Natural killer cell (primary cell): ENCODE data around the gene TRIM66. TPM values are rescaled to one million over a fixed set of nuclear protein-coding genes. Genes with fewer than 3 reads are reported as not detected.

ENCODE experiments used
- ATAC-seq, 3 donors: fragments of 150-1000 bp in 2 of 3; fragments of 200-7000 bp in 1 of 3; cut with Tn5 transposase; 1 replicate in 1 of 3; 2 replicates in 2 of 3; pipeline ENCODE4 v1.10.0; 2021; ENCODE audit warnings: mild to moderate bottlenecking in 2 of 3, moderate library complexity in 2 of 3
- DNase-seq, 2 donors: peaks; one replicate each; pipeline versions ENCODE4 v3.0.0 to v3.0.0-alpha.2; 2013 to 2021; ENCODE audit warnings: mixed read lengths in 1 of 2
- H3K27ac ChIP-seq: one replicate; pipeline ENCODE4 v1.5.1; 2013; ENCODE audit warnings: mild to moderate bottlenecking, low read length
- H3K27me3 ChIP-seq: one replicate; pipeline ENCODE4 v1.6.1; 2013; ENCODE audit warnings: low read length; ENCODE audit not compliant: control insufficient read depth, insufficient read depth
- H3K36me3 ChIP-seq: one replicate; pipeline ENCODE4 v1.6.1; 2013; ENCODE audit warnings: low read length; ENCODE audit not compliant: control insufficient read depth, insufficient read depth
- H3K4me1 ChIP-seq: one replicate; pipeline ENCODE4 v1.6.1; 2013; ENCODE audit warnings: low read length; ENCODE audit not compliant: control insufficient read depth, insufficient read depth
- H3K4me3 ChIP-seq: one replicate; pipeline ENCODE4 v1.5.1; 2013; ENCODE audit warnings: low read length
- H3K9me3 ChIP-seq: one replicate; pipeline ENCODE4 v1.6.1; 2013; ENCODE audit warnings: low read length; ENCODE audit not compliant: control insufficient read depth, insufficient read depth
- H3K27ac Mint-ChIP-seq, 2 donors: one replicate each; pipeline ENCODE4 v1.8.0; 2022; ENCODE audit warnings: mild to moderate bottlenecking in 2 of 2, mixed read lengths in 2 of 2, moderate library complexity in 1 of 2
- H3K27me3 Mint-ChIP-seq, 2 donors: one replicate each; pipeline ENCODE4 v1.8.0; 2022; ENCODE audit warnings: low read depth in 2 of 2, mixed read lengths in 2 of 2
- H3K36me3 Mint-ChIP-seq: one replicate; pipeline ENCODE4 v1.8.0; 2022; ENCODE audit warnings: mixed read lengths
- H3K4me1 Mint-ChIP-seq, 2 donors: one replicate each; pipeline ENCODE4 v1.8.0; 2022; ENCODE audit warnings: mixed read lengths in 2 of 2
- H3K4me3 Mint-ChIP-seq: one replicate; pipeline ENCODE4 v1.8.0; 2022; ENCODE audit warnings: mild to moderate bottlenecking, moderate library complexity, mixed read lengths
- H3K9me3 Mint-ChIP-seq, 2 donors: one replicate each; pipeline ENCODE4 v1.8.0; 2022; ENCODE audit warnings: mixed read lengths in 2 of 2
- CTCF ChIP-seq: fragments of 200-600 bp; IDR thresholded peaks from one replicate; pipeline ENCODE4 v1.8.0; 2022; ENCODE audit warnings: antibody characterized with exemption
- WGBS: methylation state at CpG from one replicate; pipeline ENCODE4 v1.1.7; 2013; ENCODE audit warnings: missing lambda C conversion rate; ENCODE audit not compliant: insufficient coverage; 5-methylcytosine and 5-hydroxymethylcytosine counted together
- intact Hi-C: fragments of 100-400 bp; cut with micrococcal nuclease; formaldehyde crosslinking; loops from one replicate; pipeline ENCODE4 v1.14.2; 2022
- total RNA-seq, 4 donors: library from RNA; stranded (reverse); fragments of 120-200 nt in 1 of 4; gene quantifications; one replicate each; pipeline versions ENCODE4 v1.2.3 to v1.2.4, GENCODE V29; 2013 to 2022

TRIM66 gene
- total RNA-seq, 3 donors from 2014 or later (not counting 1 experiment from before 2014, with no cell fraction given) = 13.7 to 24.4 (median 14.3) TPM

- no peaks in the 10 kb centered on the region for H3K27me3 ChIP-seq
- Mint-ChIP-seq H3K27me3 (no peaks in the 10 kb centered on the region), H3K9me3 (no peaks in the 10 kb centered on the region), H3K4me3 (no peak overlapping the region), H3K27ac (no peak overlapping the region), H3K4me1 (peaks cover 16 to 17% of the 10 kb centered on the region in 2 donors), H3K36me3 (no peaks in the 10 kb centered on the region)
- no peak overlapping the region for H3K27ac ChIP-seq
- ATAC-seq (no peak), DNase-seq (no peak)
- no peak overlapping the region for H3K4me3 ChIP-seq
- intact Hi-C loops = no loop called here
- no peak for TF ChIP-seq CTCF
- 96% methylated on average over 7 of the region's 7 CpGs for WGBS
- H3K36me3 ChIP-seq = no peaks in the 10 kb centered on the region
- H3K4me1 ChIP-seq = peaks cover 2% of the 10 kb centered on the region
- no peaks in the 10 kb centered on the region for H3K9me3 ChIP-seq
These were observed 11.1 kb upstream of the TRIM66 start for GRCh38 chr11:8693555-8693954.

DNA sequence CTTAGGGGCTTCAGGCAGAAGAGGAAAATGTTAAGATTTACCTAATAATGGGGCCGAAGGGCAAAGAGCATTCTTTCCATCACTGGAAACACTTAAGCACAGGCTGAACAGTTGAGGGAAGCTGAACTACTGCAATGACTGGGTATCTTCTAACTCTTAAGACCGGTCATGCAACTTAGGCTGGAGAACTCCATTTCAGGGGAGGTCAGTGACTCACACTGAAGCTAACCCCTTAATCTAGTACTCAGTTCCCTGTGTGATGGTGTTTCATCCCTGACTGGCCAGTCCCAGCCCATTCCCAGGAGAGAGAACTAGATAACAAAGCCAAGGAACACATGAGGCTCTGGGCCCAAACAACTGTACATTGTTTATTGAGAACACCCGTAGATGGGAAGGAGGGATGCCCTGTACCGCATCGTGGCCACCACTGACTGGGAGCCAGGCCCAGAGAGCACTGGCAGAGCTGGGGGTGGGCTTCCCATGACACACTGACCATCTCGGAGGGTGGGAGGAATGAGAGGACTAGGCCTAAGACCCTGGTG is 10.6 kb upstream of the TRIM66 start:
- no peak overlapping the region for H3K4me3 Mint-ChIP-seq
- no peaks in the 10 kb centered on the region for H3K27me3 ChIP-seq
- no peak overlapping the region for H3K4me3 ChIP-seq
- peaks cover 6% of the 10 kb centered on the region for H3K4me1 ChIP-seq
- no peaks in the 10 kb centered on the region for H3K36me3 Mint-ChIP-seq
- DNase-seq (no peak), ATAC-seq (no peak)
- H3K27ac Mint-ChIP-seq = no peak overlapping the region
- peaks cover 21 to 22% of the 10 kb centered on the region in 2 donors for H3K4me1 Mint-ChIP-seq
- H3K27ac ChIP-seq = no peak overlapping the region
- H3K36me3 ChIP-seq = no peaks in the 10 kb centered on the region
- H3K27me3 Mint-ChIP-seq = no peaks in the 10 kb centered on the region
- no peaks in the 10 kb centered on the region for H3K9me3 ChIP-seq
- TF ChIP-seq CTCF = no peak
- 95% methylated on average over 6 of the region's 6 CpGs for WGBS
- H3K9me3 Mint-ChIP-seq = no peaks in the 10 kb centered on the region
- intact Hi-C loops = no loop called here

- H3K36me3 Mint-ChIP-seq = no peaks in the 10 kb centered on the region
- Histone ChIP-seq H3K27ac (no peak overlapping the region), H3K27me3 (no peaks in the 10 kb centered on the region), H3K4me3 (no peak overlapping the region), H3K4me1 (peaks cover 11% of the 10 kb centered on the region), H3K36me3 (no peaks in the 10 kb centered on the region), H3K9me3 (no peaks in the 10 kb centered on the region)
- no peak overlapping the region for H3K4me3 Mint-ChIP-seq
- H3K4me1 Mint-ChIP-seq = peaks cover 26 to 27% of the 10 kb centered on the region in 2 donors
- 82% methylated on average over 2 of the region's 3 CpGs for WGBS
- no peak for TF ChIP-seq CTCF
- ATAC-seq (no peak), DNase-seq (no peak)
- intact Hi-C loops = no loop called here
- no peaks in the 10 kb centered on the region for H3K27me3 Mint-ChIP-seq
- H3K27ac Mint-ChIP-seq = no peak overlapping the region
- H3K9me3 Mint-ChIP-seq = no peaks in the 10 kb centered on the region
These were observed 10.0 kb upstream of the TRIM66 start for GRCh38 chr11:8692417-8692816.

DNA sequence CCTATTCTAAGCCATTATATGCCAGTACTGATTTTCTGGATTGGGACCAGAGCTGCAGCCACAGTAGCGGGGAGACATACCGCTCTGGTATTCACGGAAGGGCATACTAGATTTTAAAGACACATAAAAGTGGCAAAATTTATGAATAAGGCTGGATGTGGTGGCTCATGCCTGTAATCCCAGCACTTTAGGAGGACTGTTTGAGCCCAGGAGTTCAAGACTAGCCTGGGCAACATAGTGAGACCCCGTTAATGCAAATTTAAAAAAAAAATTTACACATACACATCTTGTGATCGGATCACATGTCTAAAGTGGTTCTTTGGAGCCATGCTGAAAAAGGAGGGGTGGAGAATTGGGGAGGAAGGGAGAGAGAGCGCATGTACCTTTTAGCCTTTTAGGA is 9.1 kb upstream of the TRIM66 start:
- H3K27me3 ChIP-seq = no peaks in the 10 kb centered on the region
- ATAC-seq = no peak
- over 99% methylated on average over 5 of the region's 6 CpGs for WGBS

More for the DNA sequence above, 9.1 kb upstream of the TRIM66 start:
- intact Hi-C loops = no loop called here
- peaks cover 26 to 27% of the 10 kb centered on the region in 2 donors for H3K4me1 Mint-ChIP-seq
- H3K27me3 Mint-ChIP-seq = no peaks in the 10 kb centered on the region
- no peak for TF ChIP-seq CTCF
- no peaks in the 10 kb centered on the region for H3K36me3 Mint-ChIP-seq
- Histone ChIP-seq H3K4me1 (peaks cover 11% of the 10 kb centered on the region), H3K27ac (no peak overlapping the region), H3K9me3 (no peaks in the 10 kb centered on the region), H3K4me3 (no peak overlapping the region), H3K36me3 (peaks cover 3% of the 10 kb centered on the region)
- H3K4me3 Mint-ChIP-seq = no peak overlapping the region
- no peak overlapping the region for H3K27ac Mint-ChIP-seq
- no peaks in the 10 kb centered on the region for H3K9me3 Mint-ChIP-seq
- no peak for DNase-seq
